ENCODE data around the gene CAMKK1.

CAMKK1 gene

DNA sequence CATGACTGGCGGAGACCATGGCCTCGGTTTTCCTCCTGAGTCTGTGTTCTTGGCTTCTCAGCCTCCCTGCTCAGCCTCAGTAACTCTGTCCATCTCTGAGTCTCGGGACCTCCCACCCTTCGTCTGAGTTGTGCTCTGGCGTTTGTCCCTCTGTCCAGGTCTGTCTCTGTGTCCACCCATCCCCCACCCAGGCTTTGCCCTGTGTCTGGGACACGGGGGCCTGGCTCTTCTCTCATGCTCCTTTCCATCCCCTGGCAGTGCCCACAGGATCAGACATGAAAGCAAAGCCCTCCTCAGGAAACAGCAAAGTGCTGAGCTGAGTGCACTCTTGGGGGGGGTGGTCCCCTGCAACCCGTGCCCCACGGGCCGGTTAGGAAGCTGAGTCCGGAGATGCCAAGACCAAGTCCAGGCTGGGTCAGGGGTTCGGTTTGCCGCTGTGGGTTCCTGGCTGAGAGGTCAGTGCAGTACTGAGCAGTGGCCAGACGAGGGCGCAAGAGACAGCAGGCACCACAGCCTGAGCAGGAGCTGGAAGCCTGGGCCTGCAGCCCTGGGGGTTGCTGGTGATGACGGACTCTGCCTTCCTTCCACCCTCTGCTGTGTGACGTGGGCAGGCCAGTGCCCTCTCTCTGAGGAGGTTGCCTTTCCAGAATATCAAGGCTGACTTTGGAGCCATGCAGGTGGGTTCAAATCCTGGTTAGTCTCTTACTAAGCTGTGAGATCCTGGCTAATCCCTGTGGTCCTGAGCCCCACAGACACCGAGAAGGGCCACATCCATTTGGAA, 20.9 kb upstream of the CAMKK1 start:
- TF ChIP-seq, protein P1, sequence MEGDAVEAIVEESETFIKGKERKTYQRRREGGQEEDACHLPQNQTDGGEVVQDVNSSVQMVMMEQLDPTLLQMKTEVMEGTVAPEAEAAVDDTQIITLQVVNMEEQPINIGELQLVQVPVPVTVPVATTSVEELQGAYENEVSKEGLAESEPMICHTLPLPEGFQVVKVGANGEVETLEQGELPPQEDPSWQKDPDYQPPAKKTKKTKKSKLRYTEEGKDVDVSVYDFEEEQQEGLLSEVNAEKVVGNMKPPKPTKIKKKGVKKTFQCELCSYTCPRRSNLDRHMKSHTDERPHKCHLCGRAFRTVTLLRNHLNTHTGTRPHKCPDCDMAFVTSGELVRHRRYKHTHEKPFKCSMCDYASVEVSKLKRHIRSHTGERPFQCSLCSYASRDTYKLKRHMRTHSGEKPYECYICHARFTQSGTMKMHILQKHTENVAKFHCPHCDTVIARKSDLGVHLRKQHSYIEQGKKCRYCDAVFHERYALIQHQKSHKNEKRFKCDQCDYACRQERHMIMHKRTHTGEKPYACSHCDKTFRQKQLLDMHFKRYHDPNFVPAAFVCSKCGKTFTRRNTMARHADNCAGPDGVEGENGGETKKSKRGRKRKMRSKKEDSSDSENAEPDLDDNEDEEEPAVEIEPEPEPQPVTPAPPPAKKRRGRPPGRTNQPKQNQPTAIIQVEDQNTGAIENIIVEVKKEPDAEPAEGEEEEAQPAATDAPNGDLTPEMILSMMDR (IDR thresholded peaks at IDR 0.05; ENCODE audit: borderline replicate concordance, control extremely low read depth, extremely low read depth, insufficient read depth, missing control alignments) = peak; percentile 99
- DNase-seq (ENCODE audit: low spot score) = peak; percentile 92
- in situ Hi-C loops (cut with MboI; ENCODE audit: low sequenced_read_pairs, unreplicated experiment) = no loop called here

DNA sequence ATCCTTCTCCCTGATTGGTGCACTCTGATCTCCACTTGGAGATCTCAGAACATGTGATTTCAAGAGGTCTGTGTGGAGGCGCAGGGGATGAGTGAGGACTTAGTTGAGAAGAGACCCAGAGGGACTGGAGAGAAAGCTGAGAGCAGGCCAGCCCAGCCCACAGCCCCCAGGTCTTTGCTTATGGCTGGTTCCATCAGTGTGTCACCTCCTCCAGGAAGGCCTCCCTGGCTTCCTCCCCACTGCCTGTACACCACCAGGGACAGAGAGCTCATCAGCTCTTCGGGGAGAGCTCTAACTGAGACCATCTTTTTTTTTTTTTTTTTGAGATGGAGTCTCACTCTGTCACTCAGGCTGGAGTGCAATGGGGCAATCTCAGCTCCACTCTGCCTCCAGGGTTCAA, 20.0 kb upstream of the CAMKK1 start:
- in situ Hi-C loops (cut with MboI; ENCODE audit: low sequenced_read_pairs, unreplicated experiment) = no loop called here
- no peak for DNase-seq (ENCODE audit: low spot score)
- TF ChIP-seq, protein P1 (IDR thresholded peaks at IDR 0.05; ENCODE audit: borderline replicate concordance, control extremely low read depth, extremely low read depth, insufficient read depth, missing control alignments) = no peak

DNA sequence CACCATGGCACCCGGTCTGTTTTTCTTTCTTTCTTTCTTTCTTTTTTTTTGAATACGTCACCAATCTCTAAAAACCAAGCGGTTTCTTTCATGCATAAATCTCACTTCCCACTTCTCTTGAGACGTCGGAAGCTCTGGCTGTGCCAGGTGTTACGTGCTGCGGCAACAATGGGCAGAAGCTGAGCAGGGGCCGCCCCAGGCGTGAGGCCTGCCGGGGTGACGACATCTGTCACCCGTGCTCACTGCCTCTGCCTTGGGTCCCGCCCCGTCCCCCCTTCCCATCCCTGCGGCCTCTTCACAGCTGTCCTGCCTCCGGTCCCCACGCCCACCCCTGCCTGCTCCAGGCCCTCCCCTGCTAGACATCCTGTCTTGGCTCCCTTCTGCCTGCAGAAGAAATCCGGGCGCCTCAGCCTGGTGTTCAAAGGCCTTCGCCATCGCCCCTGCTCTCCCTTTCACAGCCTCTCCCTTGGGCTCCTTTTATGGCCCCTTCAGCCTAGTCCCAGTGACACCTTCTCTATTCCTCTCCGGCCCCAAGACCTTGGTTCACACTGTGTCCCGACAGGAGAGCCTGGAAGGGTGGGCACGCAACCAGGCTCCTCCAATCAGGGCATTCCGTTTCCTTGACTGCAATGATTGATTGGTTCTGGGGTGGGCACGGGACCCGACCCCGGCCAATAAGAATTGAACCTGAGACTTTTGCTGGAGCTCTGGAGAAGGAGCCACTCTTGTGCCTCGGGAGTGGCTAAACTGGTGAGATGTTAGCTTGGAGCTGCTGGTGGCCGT, 18.6 kb upstream of the CAMKK1 start:
- TF ChIP-seq, protein P1 (IDR thresholded peaks at IDR 0.05; ENCODE audit: borderline replicate concordance, control extremely low read depth, extremely low read depth, insufficient read depth, missing control alignments) = no peak
- in situ Hi-C loops (cut with MboI; ENCODE audit: low sequenced_read_pairs, unreplicated experiment) = no loop called here
- peak; percentile 89 for DNase-seq (ENCODE audit: low spot score)

DNA sequence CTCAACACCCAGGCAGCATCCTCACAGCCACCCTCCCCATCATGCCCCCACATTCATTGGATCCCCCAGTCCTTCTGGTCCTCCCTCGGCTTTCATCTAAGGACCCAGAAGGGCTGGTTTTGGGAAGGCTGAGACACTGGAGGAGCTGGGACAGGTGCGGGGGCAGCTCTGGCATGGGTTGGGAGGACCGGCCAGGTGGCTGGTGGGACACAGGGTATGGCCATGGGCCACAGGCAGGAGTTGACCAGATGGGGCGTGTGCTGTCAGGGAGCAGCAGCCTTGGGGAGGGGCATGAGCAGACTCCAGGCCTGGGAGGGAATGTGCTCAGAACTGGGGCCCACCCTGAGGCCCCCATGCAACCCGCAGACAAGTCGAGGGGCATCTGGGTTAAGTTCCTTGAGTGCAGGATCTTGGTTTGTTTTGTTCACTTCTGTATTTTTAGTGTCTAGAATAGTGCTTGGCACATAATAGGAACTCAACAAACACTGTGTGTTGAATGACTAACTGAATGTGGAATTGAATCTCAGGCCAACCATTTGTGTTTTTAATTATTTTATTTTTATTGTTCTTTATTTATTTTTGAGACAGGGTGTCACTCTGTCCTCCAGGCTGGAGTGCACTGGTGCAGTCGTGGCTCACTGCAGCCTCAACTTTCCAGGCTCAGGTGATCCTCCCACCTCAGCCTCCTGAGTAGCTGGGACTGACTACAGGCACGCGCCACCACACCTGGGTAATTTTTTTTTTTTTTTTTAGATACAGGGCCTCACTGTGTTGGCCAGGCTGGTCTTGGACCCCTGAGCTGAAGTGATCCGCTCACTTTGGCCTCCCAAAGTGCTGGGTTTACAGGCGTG, 17.8 kb upstream of the CAMKK1 start:
- DNase-seq (ENCODE audit: low spot score) = no peak
- in situ Hi-C loops (cut with MboI; ENCODE audit: low sequenced_read_pairs, unreplicated experiment) = no loop called here
- TF ChIP-seq, protein P1 (IDR thresholded peaks at IDR 0.05; ENCODE audit: borderline replicate concordance, control extremely low read depth, extremely low read depth, insufficient read depth, missing control alignments) = no peak

DNA sequence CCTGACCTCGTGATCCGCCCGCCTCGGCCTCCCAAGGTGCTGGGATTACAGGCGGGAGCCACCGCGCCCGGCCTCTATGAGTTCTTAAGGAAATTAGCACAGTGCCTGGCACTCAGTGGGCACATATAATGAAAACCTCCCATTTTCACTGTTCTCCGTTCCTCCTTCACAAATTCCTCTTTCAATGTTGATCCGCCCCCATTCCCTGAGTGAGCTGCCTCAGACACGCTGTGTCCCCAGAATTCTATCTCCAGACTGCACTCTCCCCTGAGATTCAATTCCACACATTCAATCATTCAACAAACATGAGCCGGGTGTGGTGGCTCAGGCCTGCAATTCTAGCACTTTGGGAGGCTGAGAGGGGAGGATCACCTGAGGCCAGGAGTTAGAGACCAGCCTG, 16.4 kb upstream of the CAMKK1 start:
- TF ChIP-seq, protein P1 (IDR thresholded peaks at IDR 0.05; ENCODE audit: borderline replicate concordance, control extremely low read depth, extremely low read depth, insufficient read depth, missing control alignments) = no peak
- no peak for DNase-seq (ENCODE audit: low spot score)

More for the DNA sequence above, 16.4 kb upstream of the CAMKK1 start:
- in situ Hi-C loops (cut with MboI; ENCODE audit: low sequenced_read_pairs, unreplicated experiment) = no loop called here

Data from GM13976 (cell line).